ENCODE data around the gene PDCD1. TPM values are rescaled to one million over a fixed set of nuclear protein-coding genes. Genes with fewer than 3 reads are reported as not detected.
A peak's percentile ranks its signal among the peaks of the same experiment; 100 is the strongest.

Gene PDCD1
- total RNA-seq, 1 donor from 2014 or later: 1.8 TPM

DNA sequence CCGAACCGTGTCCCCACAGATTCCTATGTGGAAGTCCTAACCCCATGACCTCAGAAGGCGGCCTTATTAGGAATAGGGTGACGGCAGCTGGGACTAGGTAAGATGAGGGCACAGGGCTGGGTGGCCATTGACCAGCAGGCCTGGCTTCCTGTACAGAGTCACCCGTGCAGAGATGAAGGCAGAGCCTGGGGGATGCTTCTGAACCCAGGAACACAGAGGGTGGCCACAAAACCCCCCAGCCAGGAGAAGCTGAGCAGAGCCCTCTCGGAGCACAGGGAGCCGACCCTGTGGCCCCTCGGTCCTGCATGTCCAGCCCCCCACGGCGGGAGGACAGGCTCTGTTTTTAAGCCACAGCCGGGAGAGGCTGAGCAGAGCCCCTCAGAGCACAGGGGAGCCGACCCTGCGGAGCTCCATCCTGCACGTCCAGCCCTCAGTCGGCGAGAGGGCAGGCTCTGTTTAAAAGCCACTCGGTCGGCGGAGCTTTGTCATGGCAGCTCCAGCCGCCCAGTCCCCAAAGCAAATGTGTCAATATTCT, 2.7 kb downstream of the PDCD1 start:
- no peak overlapping the region for H3K27ac ChIP-seq
- H3K4me3 ChIP-seq: no peak overlapping the region
- H3K27me3 ChIP-seq: peaks cover 8% of the 10 kb centered on the region
- no peaks in the 10 kb centered on the region for H3K36me3 ChIP-seq
- H3K4me1 ChIP-seq: peaks cover 9% of the 10 kb centered on the region
- intact Hi-C loops (cut with DNase I): no loop called here
- no peak for TF ChIP-seq CTCF (IDR thresholded peaks at IDR 0.05)
- no peak for ATAC-seq
- no peak for DNase-seq
- H3K9me3 ChIP-seq: no peaks in the 10 kb centered on the region

DNA sequence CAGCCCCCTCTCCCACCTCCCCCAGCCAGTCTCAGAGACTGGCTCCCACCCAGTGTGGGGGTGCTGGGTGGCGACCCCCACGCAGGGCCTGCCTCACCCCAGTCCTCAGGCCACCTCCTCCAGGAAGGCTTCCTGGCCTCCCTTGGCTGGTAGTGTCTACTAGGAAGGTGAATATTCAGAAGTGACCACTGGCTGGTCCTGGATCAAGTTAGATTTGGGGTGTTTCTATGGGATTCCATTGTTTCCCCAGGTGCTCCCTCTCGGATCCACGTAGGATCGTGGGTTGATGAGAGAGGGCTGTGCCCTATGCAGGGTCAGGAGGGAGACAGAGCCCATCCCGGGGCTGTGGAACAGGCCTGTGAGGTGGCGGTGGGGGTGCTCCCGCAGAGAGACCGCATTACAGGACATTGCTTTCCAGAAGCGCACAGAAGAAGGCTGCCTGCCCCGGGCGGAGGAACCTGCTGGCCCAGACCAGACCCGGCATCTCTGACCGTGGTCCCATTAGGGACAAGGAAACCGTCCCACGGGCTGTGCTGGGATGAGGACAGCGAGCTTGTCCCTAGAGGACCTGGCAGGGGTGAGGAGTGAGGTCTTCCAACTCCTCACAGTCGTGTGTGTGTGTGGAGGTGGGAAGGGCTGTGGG, 3.3 kb downstream of the PDCD1 start:
- ATAC-seq (no peak), DNase-seq (peak; percentile 58)
- no peak for TF ChIP-seq CTCF (IDR thresholded peaks at IDR 0.05)
- no peak overlapping the region for H3K27ac ChIP-seq
- peaks cover 5% of the 10 kb centered on the region for H3K4me1 ChIP-seq
- intact Hi-C loops (cut with DNase I): no loop called here
- no peaks in the 10 kb centered on the region for H3K36me3 ChIP-seq
- no peaks in the 10 kb centered on the region for H3K9me3 ChIP-seq
- peaks cover 2% of the 10 kb centered on the region for H3K27me3 ChIP-seq
- no peak overlapping the region for H3K4me3 ChIP-seq

GRCh38 chr2:241854342-241855244, 4.1 kb downstream of the PDCD1 start:
- Histone ChIP-seq H3K4me3 (no peak overlapping the region), H3K9me3 (no peaks in the 10 kb centered on the region), H3K27me3 (no peaks in the 10 kb centered on the region), H3K4me1 (no peaks in the 10 kb centered on the region), H3K36me3 (no peaks in the 10 kb centered on the region), H3K27ac (no peak overlapping the region)
- no peak for TF ChIP-seq CTCF (IDR thresholded peaks at IDR 0.05)
- ATAC-seq (no peak), DNase-seq (peak; percentile 58)
- intact Hi-C loops (cut with DNase I): no loop called here

GRCh38 chr2:241853651-241854341, 4.9 kb downstream of the PDCD1 start:
- no peak overlapping the region for H3K27ac ChIP-seq
- H3K4me3 ChIP-seq: no peak overlapping the region
- ATAC-seq: no peak
- no peaks in the 10 kb centered on the region for H3K27me3 ChIP-seq
- DNase-seq: peak; percentile 62
- H3K9me3 ChIP-seq: no peaks in the 10 kb centered on the region
- H3K4me1 ChIP-seq: no peaks in the 10 kb centered on the region
- intact Hi-C loops (cut with DNase I): no loop called here
- no peaks in the 10 kb centered on the region for H3K36me3 ChIP-seq
- TF ChIP-seq CTCF (IDR thresholded peaks at IDR 0.05): no peak

GRCh38 chr2:241852981-241853631, 5.6 kb downstream of the PDCD1 start:
- DNase-seq: no peak
- H3K27me3 ChIP-seq: no peaks in the 10 kb centered on the region
- H3K9me3 ChIP-seq: no peaks in the 10 kb centered on the region
- intact Hi-C loops (cut with DNase I): no loop called here
- H3K27ac ChIP-seq: no peak overlapping the region
- no peak for TF ChIP-seq CTCF (IDR thresholded peaks at IDR 0.05)
- no peaks in the 10 kb centered on the region for H3K4me1 ChIP-seq
- H3K36me3 ChIP-seq: no peaks in the 10 kb centered on the region
- H3K4me3 ChIP-seq: no peak overlapping the region
- ATAC-seq: no peak
